SU-DHL-6 (cell line): Measurements from ENCODE around the gene KYNU.

Source experiments
- CTCF ChIP-seq: fragments of 200-600 bp; sonication (generic); IDR thresholded peaks from one replicate; pipeline ENCODE4 v1.5.1; 2017; ENCODE audit warnings: antibody characterized with exemption, mild to moderate bottlenecking, low read length, moderate library complexity; ENCODE audit not compliant: insufficient read depth, poor library complexity, severe bottlenecking
- EZH2phosphoT487 ChIP-seq: fragments of 200-600 bp; sonication (generic), shearing (Covaris generic); conservative IDR thresholded peaks from 2 replicates; pipeline ENCODE4 v1.6.1; 2018; ENCODE audit warnings: mild to moderate bottlenecking, antibody characterized with exemption, low read length, moderate library complexity, mixed read lengths

GRCh38 chr2:142840436-142840835 is 37.0 kb upstream of the KYNU start:
- TF ChIP-seq CTCF: no peak
- TF ChIP-seq EZH2phosphoT487: no peak
